Measurements from ENCODE around the gene RPS29. TPM values are rescaled to one million over a fixed set of nuclear protein-coding genes. Genes with fewer than 3 reads are reported as not detected.

The RPS29 gene
- polyA plus RNA-seq, 2 of the 4 experiments (the other 2 are of a cell fraction), result 3,539 to 3,909 TPM

- DNase-seq (ENCODE audit: low read depth in 1 of 2, low spot score in 1 of 2), result peak; percentile 86 to 98
- ChIA-PET POLR2A (interaction anchor here (0.6 to 3.2 kb wide), 18 partner anchors 10 to 229 kb away, joined by 3 to 46 read pairs (median 6); partner anchors contain the start of genes KLHDC2, LRR1, MGAT2 and POLE2), CTCF (interaction anchor here (0.5 to 5.2 kb wide), 36 partner anchors 8 to 232 kb away, joined by 3 to 55 read pairs (median 4); partner anchors contain the start of genes KLHDC2, MGAT2, NEMF and POLE2)
- Histone ChIP-seq H3K27ac (peak overlapping the region; percentile 92 to 94), H3K4me2 (peak overlapping the region; percentile 76), H3K4me3 (peak overlapping the region; percentile 78), H3K9me3 (no peaks in the 10 kb centered on the region), H3K4me1 (peaks cover 22% of the 10 kb centered on the region; the same call in 2 of the 3 replicates)
- TF ChIP-seq MAX (IDR thresholded peaks at IDR 0.05) (peak; percentile 90), EHMT2 (IDR thresholded peaks at IDR 0.05; ENCODE audit: low read depth) (no peak), CHD2 (IDR thresholded peaks at IDR 0.05; ENCODE audit: low read length, partially characterized antibody) (peak; percentile 7), KDM5A (IDR thresholded peaks at IDR 0.05) (peak; percentile 62; the same call in 1 of the 2 replicates), TP53 (CRISPR knock-in tag; IDR thresholded peaks at IDR 0.05) (0 out of 2 replicates have a peak, but pooled peaks have one; percentile 12), RAD21 (conservative IDR thresholded peaks at IDR 0.05 in 1 of 2, IDR thresholded peaks at IDR 0.05 in 1 of 2) (peak; percentile 74 to 81), ZC3H11A (IDR thresholded peaks at IDR 0.05) (no peak), SMC3 (IDR thresholded peaks at IDR 0.05) (peak; percentile 61), CTCF (IDR thresholded peaks at IDR 0.05) (peak; percentile 84), GATA3 (IDR thresholded peaks at IDR 0.05; ENCODE audit: borderline replicate concordance) (peak; percentile 12; the same call in 1 of the 2 replicates), PHF8 (IDR thresholded peaks at IDR 0.05; ENCODE audit: borderline replicate concordance, low read depth) (peak; percentile 55), USF2 (IDR thresholded peaks at IDR 0.05) (peak; percentile 68), ZFP36 (IDR thresholded peaks at IDR 0.05; ENCODE audit: borderline replicate concordance, partially characterized antibody) (peak; percentile 5), BCL3 (IDR thresholded peaks at IDR 0.05) (peak; percentile 55; the same call in 1 of the 3 replicates), E2F6 (IDR thresholded peaks at IDR 0.05; ENCODE audit: borderline replicate concordance, low read depth) (peak; percentile 56; the same call in 1 of the 2 replicates), JUN (IDR thresholded peaks at IDR 0.05) (peak; percentile 71 to 95), POLR2A (IDR thresholded peaks at IDR 0.05; ENCODE audit: low read length) (peak; percentile 89), ATOH8 (CRISPR knock-in tag; IDR thresholded peaks at IDR 0.05; ENCODE audit: low read depth) (no peak), MAZ (IDR thresholded peaks at IDR 0.05; ENCODE audit: borderline replicate concordance, low read depth, low read length) (peak; percentile 89; the same call in 1 of the 2 replicates), HDAC2 (IDR thresholded peaks at IDR 0.05) (0 out of 2 replicates have a peak, but pooled peaks have one; percentile 5), MAFK (IDR thresholded peaks at IDR 0.05; ENCODE audit: partially characterized antibody) (no peak), HES2 (IDR thresholded peaks at IDR 0.05) (no peak)
- ATAC-seq, result peak; percentile 89 to 90
- no peak for FAIRE-seq
- WGBS (ENCODE audit: missing lambda C conversion rate), result 3% methylated on average over 50 of the region's 101 CpGs
Measured at GRCh38 chr14:49633640-49634546, 47.7 kb upstream of the RPS29 start.
